HG02943 (cell line): ENCODE data around the gene LSMEM2.
A peak's percentile ranks its signal among the peaks of the same experiment; 100 is the strongest.

ENCODE experiments used
- ATAC-seq: cut with Tn5 transposase; IDR thresholded peaks from one replicate; pipeline ENCODE4 v1.9.1; 2021; ENCODE audit warnings: mild to moderate bottlenecking, low read depth, moderate library complexity; ENCODE audit not compliant: unreplicated experiment

LSMEM2 gene

GRCh38 chr3:50318615-50319014 lies 39.7 kb downstream of the LSMEM2 start:
- ATAC-seq: no peak

- no peak for ATAC-seq
Observed at GRCh38 chr3:50319181-50319893, 40.5 kb downstream of the LSMEM2 start.

- ATAC-seq: no peak
Observed at GRCh38 chr3:50319894-50320625, 41.2 kb downstream of the LSMEM2 start.

- ATAC-seq: peak; percentile 39
Observed at GRCh38 chr3:50320853-50321335, 42.0 kb downstream of the LSMEM2 start.

- peak; percentile 77 for ATAC-seq
Observed at GRCh38 chr3:50321336-50322114, 42.6 kb downstream of the LSMEM2 start.

GRCh38 chr3:50322115-50322385 lies 43.2 kb downstream of the LSMEM2 start:
- no peak for ATAC-seq

- no peak for ATAC-seq
Observed at GRCh38 chr3:50322386-50323091, 43.7 kb downstream of the LSMEM2 start, which contains the start of gene HYAL2. HYAL2 (minus strand) TSS chr3:50322745; CDS start chr3:50320489, 2,256 bp downstream.

- no peak for ATAC-seq
Observed at GRCh38 chr3:50323092-50323600, 44.3 kb downstream of the LSMEM2 start.

- no peak for ATAC-seq
Observed at GRCh38 chr3:50323614-50324199, 44.8 kb downstream of the LSMEM2 start.

- ATAC-seq: no peak
Observed at GRCh38 chr3:50324351-50325112, 45.6 kb downstream of the LSMEM2 start.

GRCh38 chr3:50325113-50325480 lies 46.2 kb downstream of the LSMEM2 start:
- no peak for ATAC-seq

GRCh38 chr3:50325497-50326181 lies 46.8 kb downstream of the LSMEM2 start:
- ATAC-seq: no peak

- ATAC-seq: no peak
Observed at GRCh38 chr3:50326182-50326541, 47.3 kb downstream of the LSMEM2 start.

- no peak for ATAC-seq
Observed at GRCh38 chr3:50327129-50327528, 48.2 kb downstream of the LSMEM2 start.

GRCh38 chr3:50327943-50328691 lies 49.2 kb downstream of the LSMEM2 start, which contains the start of gene TUSC2:
TUSC2 (minus strand) TSS chr3:50328223; CDS start chr3:50328099, 124 bp downstream.
- ATAC-seq: peak; percentile 87

GRCh38 chr3:50330330-50330729 lies 51.4 kb downstream of the LSMEM2 start:
- no peak for ATAC-seq

GRCh38 chr3:50331364-50331907 lies 52.5 kb downstream of the LSMEM2 start:
- no peak for ATAC-seq
